Measurements from ENCODE around the gene LIPE.

The LIPE gene

DNA sequence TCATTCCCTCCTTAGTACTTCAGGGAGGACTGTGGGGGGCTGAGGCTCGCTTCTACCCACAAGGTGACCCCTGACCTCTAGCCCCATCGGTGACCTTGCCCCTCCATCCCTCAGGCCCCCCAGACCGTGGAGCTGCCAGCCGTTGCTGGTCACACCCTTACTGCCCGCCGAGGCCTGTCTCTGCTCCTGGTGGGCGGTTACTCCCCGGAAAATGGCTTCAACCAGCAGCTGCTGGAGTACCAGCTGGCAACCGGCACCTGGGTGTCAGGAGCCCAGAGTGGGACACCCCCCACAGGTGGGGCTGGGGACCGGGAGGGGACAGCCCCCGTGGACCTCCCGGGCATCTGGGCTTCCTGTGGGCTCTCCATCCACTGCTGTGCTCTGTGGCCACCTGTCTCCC lies 69.9 kb downstream of the LIPE start:
- no peak overlapping the region for H2AFZ ChIP-seq (ENCODE audit: low read length)
- H3K4me2 ChIP-seq (ENCODE audit: low read depth, low read length, poor library complexity, severe bottlenecking) = no peak overlapping the region
- no peaks in the 10 kb centered on the region for H4K20me1 ChIP-seq (ENCODE audit: insufficient read depth, low read length, poor library complexity, severe bottlenecking)

DNA sequence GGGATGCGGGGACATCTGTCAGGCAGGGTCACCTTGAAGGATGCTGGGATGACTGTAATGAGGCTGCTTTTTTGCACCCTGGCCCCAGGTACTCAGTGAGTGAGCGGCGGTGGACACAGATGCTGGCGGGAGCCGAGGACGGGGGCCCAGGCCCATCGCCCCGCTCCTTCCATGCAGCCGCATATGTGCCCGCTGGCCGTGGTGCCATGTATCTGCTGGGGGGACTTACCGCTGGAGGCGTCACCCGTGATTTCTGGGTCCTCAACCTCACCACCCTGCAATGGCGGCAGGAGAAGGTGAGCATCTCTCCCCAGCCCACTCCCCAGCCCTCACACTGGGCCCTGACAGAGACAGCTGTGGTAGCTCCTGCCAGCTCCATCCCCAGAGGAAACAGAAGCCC lies 70.5 kb downstream of the LIPE start:
- Histone ChIP-seq H4K20me1 (ENCODE audit: insufficient read depth, low read length, poor library complexity, severe bottlenecking) (no peaks in the 10 kb centered on the region), H3K79me2 (ENCODE audit: insufficient read depth, low read length) (no peaks in the 10 kb centered on the region), H2AFZ (ENCODE audit: low read length) (no peak overlapping the region), H3K4me3 (ENCODE audit: low read length, poor library complexity, severe bottlenecking) (no peak overlapping the region), H3K9me3 (ENCODE audit: insufficient read depth, low read depth, low read length) (no peaks in the 10 kb centered on the region), H3F3A (ENCODE audit: low read depth) (no peaks in the 10 kb centered on the region), H3K9ac (ENCODE audit: low read depth, low read length, poor library complexity, severe bottlenecking) (no peak overlapping the region), H3K27me3 (ENCODE audit: insufficient read depth, low read length, poor library complexity, severe bottlenecking) (no peaks in the 10 kb centered on the region), H3K36me3 (ENCODE audit: insufficient read depth, low read length) (peaks cover 7% of the 10 kb centered on the region; the same call in 1 of the 2 replicates), H3K9me2 (replicated peaks; ENCODE audit: low read depth, low read length) (no peaks in the 10 kb centered on the region), H3K4me1 (ENCODE audit: insufficient read depth, low read length, poor library complexity, severe bottlenecking) (no peaks in the 10 kb centered on the region), H3K4me2 (ENCODE audit: low read depth, low read length, poor library complexity, severe bottlenecking) (no peak overlapping the region)
- TF ChIP-seq, protein P1, sequence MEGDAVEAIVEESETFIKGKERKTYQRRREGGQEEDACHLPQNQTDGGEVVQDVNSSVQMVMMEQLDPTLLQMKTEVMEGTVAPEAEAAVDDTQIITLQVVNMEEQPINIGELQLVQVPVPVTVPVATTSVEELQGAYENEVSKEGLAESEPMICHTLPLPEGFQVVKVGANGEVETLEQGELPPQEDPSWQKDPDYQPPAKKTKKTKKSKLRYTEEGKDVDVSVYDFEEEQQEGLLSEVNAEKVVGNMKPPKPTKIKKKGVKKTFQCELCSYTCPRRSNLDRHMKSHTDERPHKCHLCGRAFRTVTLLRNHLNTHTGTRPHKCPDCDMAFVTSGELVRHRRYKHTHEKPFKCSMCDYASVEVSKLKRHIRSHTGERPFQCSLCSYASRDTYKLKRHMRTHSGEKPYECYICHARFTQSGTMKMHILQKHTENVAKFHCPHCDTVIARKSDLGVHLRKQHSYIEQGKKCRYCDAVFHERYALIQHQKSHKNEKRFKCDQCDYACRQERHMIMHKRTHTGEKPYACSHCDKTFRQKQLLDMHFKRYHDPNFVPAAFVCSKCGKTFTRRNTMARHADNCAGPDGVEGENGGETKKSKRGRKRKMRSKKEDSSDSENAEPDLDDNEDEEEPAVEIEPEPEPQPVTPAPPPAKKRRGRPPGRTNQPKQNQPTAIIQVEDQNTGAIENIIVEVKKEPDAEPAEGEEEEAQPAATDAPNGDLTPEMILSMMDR (conservative IDR thresholded peaks at IDR 0.05; ENCODE audit: low read length) = no peak
- TF ChIP-seq EZH2phosphoT487 (IDR thresholded peaks at IDR 0.05; ENCODE audit: borderline replicate concordance) = no peak

More for the DNA sequence above, 69.9 kb downstream of the LIPE start:
- Histone ChIP-seq H3K36me3 (ENCODE audit: insufficient read depth, low read length) (peaks cover 7% of the 10 kb centered on the region; the same call in 1 of the 2 replicates), H3K9ac (ENCODE audit: low read depth, low read length, poor library complexity, severe bottlenecking) (no peak overlapping the region), H3F3A (ENCODE audit: low read depth) (no peaks in the 10 kb centered on the region), H3K4me3 (ENCODE audit: low read length, poor library complexity, severe bottlenecking) (no peak overlapping the region), H3K79me2 (ENCODE audit: insufficient read depth, low read length) (no peaks in the 10 kb centered on the region), H3K27me3 (ENCODE audit: insufficient read depth, low read length, poor library complexity, severe bottlenecking) (no peaks in the 10 kb centered on the region), H3K4me1 (ENCODE audit: insufficient read depth, low read length, poor library complexity, severe bottlenecking) (no peaks in the 10 kb centered on the region), H3K9me3 (ENCODE audit: insufficient read depth, low read depth, low read length) (no peaks in the 10 kb centered on the region), H3K9me2 (replicated peaks; ENCODE audit: low read depth, low read length) (no peaks in the 10 kb centered on the region)
- TF ChIP-seq, protein P1 (conservative IDR thresholded peaks at IDR 0.05; ENCODE audit: low read length) = no peak
- TF ChIP-seq EZH2phosphoT487 (IDR thresholded peaks at IDR 0.05; ENCODE audit: borderline replicate concordance) = no peak

DNA sequence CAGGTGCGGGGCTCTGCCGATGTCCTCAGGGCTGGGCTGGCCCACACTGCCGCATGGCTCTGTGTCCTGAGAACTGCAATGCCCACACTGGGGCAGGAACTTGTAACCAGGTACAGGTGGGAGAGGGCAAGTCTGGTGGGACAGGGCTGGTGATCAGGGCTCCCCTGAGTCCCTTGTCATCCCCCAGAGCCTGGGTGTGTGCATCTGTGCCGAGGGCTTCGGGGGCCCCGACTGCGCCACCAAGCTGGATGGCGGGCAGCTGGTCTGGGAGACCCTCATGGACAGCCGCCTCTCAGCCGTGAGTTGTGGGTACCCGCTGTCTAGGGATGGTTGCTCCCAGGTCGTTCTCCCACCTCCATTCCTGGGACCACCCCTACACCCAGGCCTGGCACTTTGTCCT lies 71.3 kb downstream of the LIPE start:
- no peaks in the 10 kb centered on the region for H4K20me1 ChIP-seq (ENCODE audit: insufficient read depth, low read length, poor library complexity, severe bottlenecking)
- no peak for TF ChIP-seq EZH2phosphoT487 (IDR thresholded peaks at IDR 0.05; ENCODE audit: borderline replicate concordance)
- TF ChIP-seq, protein P1 (conservative IDR thresholded peaks at IDR 0.05; ENCODE audit: low read length) = no peak
- H3K9me3 ChIP-seq (ENCODE audit: insufficient read depth, low read depth, low read length) = no peaks in the 10 kb centered on the region
- H3K27me3 ChIP-seq (ENCODE audit: insufficient read depth, low read length, poor library complexity, severe bottlenecking) = no peaks in the 10 kb centered on the region
- no peaks in the 10 kb centered on the region for H3K79me2 ChIP-seq (ENCODE audit: insufficient read depth, low read length)
- no peaks in the 10 kb centered on the region for H3K9me2 ChIP-seq (replicated peaks; ENCODE audit: low read depth, low read length)
- H3K4me2 ChIP-seq (ENCODE audit: low read depth, low read length, poor library complexity, severe bottlenecking) = no peak overlapping the region
- H3K4me3 ChIP-seq (ENCODE audit: low read length, poor library complexity, severe bottlenecking) = no peak overlapping the region
- no peak overlapping the region for H3K9ac ChIP-seq (ENCODE audit: low read depth, low read length, poor library complexity, severe bottlenecking)
- no peaks in the 10 kb centered on the region for H3F3A ChIP-seq (ENCODE audit: low read depth)
- H3K4me1 ChIP-seq (ENCODE audit: insufficient read depth, low read length, poor library complexity, severe bottlenecking) = no peaks in the 10 kb centered on the region
- no peak overlapping the region for H2AFZ ChIP-seq (ENCODE audit: low read length)
- H3K36me3 ChIP-seq (ENCODE audit: insufficient read depth, low read length) = peaks cover 7% of the 10 kb centered on the region; the same call in 1 of the 2 replicates
